Measurements from ENCODE around the gene PNPLA5.
"Not testable (repeated sequence)": the region's sequence is repeated elsewhere in the genome, so short reads cannot be mapped to it uniquely, and the experiment has no call there.

Gene PNPLA5, protein sequence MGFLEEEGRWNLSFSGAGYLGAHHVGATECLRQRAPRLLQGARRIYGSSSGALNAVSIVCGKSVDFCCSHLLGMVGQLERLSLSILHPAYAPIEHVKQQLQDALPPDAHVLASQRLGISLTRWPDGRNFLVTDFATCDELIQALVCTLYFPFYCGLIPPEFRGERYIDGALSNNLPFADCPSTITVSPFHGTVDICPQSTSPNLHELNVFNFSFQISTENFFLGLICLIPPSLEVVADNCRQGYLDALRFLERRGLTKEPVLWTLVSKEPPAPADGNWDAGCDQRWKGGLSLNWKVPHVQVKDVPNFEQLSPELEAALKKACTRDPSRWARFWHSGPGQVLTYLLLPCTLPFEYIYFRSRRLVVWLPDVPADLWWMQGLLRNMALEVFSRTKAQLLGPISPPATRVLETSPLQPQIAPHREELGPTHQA

DNA sequence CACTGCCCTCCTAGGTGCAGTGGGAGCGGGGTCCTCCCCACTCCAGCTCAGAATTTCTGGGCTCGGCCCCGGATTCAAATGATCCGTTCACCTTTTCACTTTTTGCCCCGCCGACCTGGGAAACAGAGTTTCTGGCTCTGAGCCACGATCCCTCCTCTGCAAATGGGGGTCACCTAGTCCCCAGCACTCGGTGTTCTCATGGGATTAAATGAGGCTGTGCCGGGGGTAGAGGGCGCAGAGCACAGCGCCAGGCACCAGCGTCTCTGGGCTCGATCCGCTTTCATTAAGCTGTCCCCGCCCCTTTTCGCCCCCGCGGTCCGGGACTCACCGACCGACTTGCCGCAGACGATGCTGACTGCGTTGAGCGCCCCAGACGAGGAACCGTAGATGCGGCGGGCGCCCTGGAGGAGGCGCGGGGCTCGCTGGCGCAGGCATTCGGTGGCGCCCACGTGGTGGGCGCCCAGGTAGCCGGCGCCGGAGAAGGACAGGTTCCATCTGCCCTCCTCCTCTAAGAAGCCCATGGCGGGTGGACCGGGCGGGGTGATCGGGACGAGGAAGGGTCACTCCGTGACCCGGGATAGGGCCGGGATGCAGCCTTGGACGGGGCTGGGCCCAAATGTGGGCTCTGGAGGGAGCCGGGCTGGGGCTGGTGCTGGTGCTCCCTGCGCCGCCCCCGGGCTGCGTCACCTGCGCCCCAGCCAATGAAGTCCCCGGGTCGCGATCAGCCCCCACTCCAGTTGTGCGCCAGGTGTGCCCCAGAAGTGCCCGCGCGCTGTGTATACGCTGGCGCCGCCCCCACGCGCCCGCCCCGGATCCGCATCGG lies at the start of gene PNPLA5:
PNPLA5 (minus strand) TSS at position 654 of the 823 bp plus-strand sequence; CDS start at position 521, 133 bp downstream.
- no peak for DNase-seq

DNA sequence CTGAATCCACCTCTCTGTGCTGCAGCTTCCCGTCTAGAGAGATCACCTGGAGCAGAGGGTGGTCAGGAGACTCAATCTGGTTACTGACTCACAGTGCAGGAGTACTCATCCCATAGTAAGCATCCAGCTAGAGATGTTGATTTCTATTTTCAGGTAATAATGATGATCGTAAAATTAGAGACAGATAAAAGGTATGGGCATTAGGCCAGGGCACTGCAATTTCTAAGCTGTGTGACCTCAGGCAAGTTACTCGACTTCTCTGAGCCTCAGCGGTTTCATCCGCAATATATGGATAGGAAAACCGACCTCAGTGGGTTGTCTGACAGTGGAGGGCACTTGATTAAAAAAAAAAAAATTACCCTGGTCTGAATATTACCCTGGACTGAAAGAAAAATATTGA lies 49.6 kb upstream of the PNPLA5 start:
- no peak for DNase-seq

DNA sequence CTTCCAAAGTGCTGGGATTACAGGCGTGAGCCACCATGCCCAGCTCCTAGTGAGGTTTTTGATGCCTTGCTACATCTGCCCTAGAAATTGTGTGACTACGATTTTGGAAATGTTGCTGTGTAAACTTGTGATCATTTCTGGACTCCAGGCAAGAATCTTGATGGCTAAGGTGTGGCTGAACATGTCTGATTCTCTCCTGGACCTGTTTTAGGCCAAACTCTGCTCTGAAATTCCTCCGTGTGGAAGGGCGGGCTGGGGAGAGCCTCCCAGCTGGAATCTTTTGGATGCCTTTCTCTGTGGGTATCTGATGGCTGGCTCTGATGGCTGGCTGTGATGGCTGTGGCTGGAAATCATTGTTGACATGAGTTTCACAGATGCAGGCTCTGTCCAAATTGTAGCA lies 40.0 kb upstream of the PNPLA5 start:
- DNase-seq: no peak

DNA sequence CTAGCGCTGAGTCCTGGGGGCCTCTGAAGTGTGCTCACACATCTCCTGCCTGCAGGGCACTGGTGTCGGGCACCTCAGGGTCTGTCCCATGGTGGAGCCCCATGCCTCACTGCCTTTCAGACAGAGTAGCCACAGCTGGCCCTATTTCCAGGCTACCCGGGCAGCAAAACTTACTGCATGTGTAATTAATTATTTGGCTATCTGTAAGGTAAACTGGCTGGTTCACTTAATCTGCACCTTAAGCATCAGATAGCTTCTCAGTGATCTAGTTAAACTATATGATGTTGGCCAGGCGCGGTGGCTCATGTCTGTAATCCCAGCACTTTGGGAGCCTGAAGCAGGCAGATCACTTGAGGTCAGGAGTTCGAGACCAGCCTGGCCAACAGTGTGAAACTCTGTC lies 37.1 kb upstream of the PNPLA5 start:
- no peak for DNase-seq

DNA sequence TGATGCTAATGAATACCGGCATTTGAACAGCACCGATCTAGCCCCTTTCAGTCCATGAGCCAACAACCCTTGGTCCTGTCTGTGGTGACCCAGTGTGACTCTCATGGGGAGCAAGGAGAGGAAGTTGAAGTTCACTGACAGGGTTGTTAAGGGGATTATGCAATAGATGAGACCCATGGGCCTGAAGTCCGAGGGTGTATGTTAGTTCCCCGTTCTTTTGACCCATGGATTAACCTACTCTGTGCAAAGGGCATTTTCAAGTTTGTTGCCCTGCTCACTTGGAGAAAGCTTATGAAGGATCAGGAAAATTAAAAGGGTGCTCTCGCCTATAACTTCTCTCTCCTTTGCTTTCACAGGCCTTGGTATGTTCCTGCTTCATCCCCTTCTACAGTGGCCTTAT lies 36.7 kb upstream of the PNPLA5 start:
- DNase-seq: no peak

DNA sequence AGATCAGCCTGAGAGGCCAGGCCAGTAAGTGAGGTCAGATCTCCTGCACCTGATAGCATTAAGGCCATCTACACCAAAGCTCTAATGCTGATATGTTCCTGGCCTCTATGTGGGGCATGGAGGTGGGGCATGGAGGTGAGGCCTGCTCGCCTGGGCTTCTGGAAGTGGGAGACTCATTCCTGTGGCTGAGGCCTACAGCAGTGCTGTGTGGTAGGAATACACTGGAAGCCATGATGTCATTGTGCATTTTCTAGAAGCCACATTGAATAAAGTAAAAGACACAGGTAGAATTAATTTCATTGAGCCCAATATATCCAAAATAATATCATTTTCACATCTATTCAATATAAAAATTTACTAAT lies 34.5 kb upstream of the PNPLA5 start:
- DNase-seq: no peak

DNA sequence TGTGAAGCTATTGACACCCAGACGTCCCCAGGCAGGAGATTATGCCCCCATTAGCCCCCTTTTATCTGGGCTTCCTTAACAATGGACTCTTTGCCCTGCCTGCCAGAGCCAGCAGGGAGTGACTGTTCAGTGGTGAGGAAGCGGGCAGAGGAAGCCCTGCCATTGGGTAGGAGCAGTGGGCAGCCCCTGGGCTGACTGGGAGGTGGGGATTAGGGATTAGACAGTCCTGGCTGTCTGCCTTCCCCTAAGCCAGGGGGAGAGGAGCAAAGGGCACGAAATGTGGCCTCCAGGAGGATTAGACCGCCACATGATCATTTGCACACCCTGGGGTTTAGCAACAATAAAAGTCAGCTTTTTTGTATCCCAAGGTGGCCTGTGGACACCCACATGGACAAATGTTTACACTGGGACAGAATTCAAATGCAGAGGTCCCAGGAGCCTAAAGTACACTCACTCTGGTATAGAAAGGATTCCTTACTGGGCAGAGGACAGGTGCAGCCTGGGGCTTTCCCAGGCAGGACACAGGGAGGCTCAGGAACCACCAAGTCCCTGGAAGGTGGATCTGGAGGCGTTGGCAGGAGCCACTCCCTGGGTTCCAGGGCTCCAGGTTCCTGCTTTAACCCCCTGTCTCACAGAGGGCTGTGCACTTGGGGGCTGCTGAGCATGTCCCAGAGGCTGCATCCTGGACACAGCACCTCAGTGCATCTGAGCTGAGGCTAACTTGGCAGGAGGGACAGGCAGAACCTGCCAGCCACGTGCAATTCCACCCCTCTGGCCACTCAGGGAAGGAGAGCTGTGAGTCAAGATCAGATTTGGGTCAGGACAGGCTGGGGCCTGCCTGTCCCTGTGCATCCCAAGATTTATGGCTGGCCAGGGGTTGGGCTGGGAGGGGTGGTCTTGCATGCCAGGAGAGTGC lies 33.9 kb upstream of the PNPLA5 start:
- no peak for DNase-seq

DNA sequence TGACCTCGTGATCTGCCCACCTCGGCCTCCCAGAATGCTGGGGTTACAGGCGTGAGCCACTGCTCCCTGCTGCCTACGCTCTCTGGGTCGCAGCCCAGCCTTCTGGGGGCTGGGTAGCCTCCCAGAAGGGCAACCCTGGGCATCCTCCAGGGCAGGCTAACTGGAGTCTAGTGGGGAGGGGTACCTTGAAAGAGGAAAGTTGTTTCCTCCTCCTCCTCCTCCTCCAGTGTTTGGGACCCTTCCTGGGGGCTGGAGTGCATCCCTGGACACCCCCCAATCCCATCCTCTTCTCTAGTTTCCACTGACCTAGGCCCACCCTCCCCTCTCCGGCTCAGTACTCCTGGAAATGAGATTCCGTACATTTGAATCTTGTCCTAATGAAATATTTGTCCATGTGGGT lies 33.1 kb upstream of the PNPLA5 start:
- no peak for DNase-seq

DNA sequence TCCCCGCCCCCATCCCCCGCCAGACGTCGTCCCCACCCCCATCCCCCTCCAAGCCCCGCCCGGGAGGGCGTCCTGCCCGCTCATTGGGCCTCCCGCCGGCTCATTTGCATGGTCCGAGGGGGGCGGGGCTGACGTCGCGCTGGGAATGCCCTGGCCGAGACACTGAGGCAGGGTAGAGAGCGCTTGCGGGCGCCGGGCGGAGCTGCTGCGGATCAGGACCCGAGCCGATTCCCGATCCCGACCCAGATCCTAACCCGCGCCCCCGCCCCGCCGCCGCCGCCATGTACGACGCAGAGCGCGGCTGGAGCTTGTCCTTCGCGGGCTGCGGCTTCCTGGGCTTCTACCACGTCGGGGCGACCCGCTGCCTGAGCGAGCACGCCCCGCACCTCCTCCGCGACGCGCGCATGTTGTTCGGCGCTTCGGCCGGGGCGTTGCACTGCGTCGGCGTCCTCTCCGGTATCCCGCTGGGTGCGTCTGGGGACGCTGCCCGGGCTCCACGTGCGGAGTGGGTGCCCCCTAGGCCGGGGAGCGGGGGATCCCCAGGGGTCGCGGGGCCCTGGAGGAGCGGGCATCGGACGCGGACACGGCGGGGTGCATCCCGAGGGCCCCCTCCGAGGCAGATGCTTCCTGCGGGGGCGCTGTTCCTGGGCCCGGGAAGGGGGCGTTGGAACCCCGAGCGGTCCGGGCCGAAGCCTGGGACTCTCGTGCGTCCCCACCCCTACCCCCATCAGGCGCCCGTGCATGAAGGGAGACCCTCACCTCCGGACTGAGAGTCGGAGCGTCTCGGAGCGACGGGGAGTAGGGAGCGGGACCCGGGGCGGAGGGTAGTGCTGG lies 32.0 kb upstream of the PNPLA5 start, which contains the start of gene PNPLA3:
PNPLA3 (plus strand) TSS at position 175 of the 834 bp plus-strand sequence; CDS start at position 282, 107 bp downstream.
- peak; percentile 80 for DNase-seq

DNA sequence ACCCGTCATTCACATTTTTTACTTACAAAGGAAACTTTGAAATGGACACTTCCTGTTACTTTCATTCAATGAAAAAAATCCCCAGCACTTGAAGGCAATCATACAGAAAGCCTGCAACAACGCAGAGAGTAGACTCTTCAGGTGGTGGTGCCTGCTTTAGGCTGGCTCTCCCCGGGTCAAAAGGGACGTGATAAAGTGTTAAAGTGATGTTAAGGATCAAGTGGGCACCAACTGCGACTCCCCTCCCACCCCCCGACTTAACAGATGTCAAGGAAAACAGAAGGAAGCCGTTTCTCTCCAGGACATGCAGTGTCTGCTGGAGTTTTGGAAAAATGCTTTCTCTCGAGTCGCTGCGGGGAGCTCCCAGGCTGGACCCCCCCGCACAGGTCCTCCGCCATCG lies 31.4 kb upstream of the PNPLA5 start:
- DNase-seq: no peak

DNA sequence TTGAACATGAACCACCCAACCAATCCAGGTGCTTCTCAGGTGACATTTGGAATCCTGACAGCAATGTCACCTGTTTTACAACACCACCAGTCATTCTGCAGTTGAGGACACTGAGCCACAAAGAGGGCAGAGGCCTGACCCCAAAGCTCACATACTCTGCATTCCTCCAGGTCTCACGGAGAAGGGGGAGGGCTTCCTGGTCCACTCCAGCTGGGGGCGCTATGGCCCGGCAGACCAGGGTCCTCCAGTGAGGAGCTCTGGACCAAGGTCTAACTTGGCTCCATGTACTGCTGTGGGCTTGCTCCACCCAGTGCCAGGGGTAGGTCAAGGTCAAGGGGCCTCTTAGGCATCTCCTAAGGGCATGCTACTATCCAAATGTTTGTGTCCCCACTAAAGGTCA lies 30.3 kb upstream of the PNPLA5 start:
- DNase-seq: no peak

DNA sequence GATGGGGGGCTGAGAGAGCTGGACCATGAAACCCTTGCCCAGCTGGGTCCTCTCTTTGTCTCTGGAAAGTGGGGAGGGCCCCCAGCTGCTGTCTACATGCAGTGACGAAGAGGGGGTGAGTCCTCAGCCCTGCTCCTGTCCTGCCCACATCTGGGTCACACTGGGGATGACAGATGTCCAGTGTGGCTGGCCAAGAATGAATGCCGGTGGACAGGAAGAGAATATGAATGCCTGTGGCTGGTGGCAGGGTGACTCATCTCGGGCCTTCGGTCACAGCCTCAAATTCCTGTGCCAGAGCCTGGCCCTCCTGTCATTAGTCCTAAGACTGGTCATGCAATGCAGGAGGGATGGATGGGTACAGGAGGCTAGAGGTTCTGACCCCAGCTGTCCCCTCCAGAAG lies 29.6 kb upstream of the PNPLA5 start:
- no peak for DNase-seq

DNA sequence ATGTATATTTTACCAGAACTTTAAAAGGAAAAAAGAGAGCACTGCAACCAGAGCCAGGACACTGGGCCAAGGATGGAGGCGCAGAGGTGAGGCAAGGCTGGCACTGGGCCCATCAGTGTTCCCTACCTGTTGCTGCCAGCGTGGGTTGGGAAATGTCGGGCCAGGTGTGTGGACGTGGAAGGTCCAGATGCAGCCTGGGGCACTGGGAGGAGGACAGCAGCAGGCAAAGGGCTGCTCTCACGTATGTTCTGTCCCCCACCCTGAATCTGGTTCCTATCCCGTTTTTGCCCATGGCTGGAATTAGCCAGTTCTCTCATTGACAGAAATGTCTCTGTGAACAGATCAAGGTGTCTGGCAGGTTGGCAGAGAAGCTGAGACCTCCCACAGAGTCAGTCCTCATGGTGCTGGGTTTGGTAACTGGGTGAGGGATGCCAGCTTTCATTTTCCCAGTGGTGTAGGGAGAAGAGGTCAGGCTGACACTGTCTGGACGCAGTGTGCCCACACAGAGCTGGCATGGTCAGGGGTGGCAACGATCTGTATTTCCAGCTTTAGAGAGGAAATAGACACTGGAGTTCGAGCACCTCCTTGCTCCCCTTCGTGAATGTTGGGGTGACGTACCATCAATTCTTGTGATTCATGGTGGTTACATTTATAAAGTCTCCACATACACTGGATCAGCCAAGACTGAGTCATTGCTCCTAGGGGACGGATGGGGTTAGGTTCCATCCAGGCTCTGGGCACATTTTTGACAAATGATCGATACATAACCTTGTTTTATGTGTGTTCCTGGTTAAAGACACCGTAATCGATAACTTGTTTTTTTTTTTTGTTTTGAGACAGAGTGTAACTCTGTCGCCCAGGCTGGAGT lies 27.5 kb upstream of the PNPLA5 start:
- DNase-seq: no peak

DNA sequence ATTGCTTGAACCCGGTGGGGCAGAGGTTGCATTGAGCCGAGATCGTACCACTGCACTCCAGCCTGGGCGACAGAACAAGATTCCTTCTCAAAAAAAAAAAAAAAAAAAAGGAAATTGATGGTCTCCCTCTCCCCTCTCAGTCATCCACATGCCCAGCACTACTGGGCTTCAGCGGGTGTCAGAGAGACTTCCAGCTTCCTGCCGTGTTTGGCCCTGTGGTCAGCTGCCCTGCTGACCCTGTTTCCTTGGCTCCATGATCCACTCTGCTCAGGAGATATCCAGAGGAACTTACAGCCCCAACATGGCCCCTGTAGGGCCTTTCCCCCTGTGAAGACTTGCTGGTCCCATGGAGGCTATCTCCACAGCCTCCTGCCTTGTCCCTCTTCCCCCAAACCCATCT lies 25.7 kb upstream of the PNPLA5 start:
- DNase-seq: no peak

DNA sequence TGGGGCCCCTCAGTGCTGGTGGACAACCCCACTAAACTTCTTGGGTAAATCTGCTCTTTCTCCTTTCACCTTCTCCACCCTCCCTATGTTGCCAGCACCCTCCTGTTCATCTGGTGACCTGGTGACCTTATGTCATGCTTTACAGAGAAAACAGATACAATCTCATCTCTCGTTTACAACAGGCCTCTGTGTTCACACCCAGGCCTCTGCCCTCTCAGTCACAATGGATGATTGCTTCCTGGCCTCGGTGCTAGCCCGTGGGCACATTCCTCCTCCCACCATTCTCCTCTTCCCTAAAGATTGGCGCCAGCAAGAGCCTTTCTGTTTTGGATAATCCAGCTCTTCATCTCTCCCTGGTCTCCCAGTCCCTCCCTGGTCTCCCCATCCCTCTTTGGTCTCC lies 19.5 kb upstream of the PNPLA5 start:
- no peak for DNase-seq

DNA sequence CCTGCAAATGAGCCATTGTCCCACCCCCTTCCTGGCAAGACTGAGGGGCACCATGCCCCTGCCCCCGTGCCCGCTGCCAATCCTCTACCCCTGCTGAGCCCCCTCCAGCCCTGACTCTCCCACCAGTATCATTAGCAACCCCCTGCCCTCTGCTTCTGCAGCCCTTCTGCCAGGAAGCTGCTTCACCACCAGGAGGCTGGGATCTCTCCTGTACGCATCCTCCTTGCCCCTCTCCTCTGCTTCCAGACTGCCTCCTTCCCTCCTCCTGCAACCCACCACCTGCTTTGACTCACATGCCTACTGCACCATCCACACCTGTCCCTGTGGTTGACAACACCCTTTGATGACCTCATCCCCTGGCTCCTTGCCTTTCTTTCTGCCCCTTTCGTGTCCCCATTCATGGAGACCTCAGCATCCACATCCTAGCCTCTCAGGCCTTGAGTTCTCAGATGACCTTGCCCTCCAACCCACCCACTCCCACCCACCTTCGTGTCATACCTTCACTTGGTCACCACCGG lies 18.4 kb upstream of the PNPLA5 start:
- no peak for DNase-seq

DNA sequence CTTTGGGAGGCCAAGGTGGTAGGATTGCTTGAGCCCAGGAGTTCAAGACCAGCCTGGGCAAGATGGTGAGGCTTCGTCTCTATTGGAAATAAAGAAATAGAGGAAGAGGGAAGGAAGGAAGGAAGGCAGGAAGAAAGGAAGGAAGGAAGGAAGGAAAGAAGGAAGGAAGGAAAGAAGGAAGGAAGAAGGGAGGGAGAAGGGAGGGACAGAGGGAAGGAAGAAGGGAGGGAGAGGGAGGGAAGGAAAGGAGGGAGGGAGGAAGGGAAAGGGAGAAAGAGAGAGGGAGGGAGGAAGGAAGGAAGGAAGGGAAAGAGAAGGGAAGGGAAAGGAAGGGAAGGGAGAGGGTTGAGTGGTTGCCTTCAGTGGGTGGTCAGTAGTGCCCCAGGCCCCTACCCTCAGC lies 17.9 kb upstream of the PNPLA5 start:
- DNase-seq: no peak

DNA sequence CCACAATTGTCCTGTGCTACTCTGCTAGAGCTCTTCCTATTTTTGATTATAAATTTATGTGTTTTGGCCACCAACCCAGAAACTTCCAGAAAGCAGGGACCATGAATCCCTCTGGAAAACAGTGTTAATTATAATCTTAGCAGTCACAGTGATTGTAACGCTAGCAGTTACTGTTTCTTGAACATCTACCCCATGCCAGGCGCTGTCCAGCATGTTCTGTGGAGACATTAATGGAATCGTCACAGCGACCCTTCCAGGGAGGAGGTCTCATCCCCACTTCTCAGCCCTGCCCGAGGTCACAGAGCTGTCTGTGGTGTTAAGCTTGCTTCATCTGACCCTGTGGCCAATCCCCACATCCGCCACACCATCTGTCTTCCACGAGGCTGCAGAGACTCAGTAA lies 13.9 kb upstream of the PNPLA5 start:
- no peak for DNase-seq

DNA sequence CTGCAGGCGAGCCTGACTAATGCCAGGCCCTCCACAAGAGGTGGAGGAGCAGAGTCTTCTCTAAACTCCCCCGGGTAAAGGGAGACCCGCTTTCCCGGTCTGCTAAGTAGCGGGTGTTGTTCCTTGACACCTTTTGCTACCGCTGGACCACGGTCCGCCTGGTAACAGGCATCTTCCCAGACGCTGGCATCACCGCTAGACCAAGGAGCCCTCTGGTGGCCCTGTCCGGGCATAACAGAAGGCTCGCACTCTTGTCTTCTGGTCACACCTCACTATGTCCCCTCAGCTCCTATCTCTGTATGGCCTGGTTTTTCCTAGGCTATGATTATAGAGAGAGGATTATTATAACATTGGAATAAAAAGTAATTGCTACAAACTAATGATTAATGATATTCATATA lies 12.6 kb upstream of the PNPLA5 start:
- DNase-seq: not testable (repeated sequence)

DNA sequence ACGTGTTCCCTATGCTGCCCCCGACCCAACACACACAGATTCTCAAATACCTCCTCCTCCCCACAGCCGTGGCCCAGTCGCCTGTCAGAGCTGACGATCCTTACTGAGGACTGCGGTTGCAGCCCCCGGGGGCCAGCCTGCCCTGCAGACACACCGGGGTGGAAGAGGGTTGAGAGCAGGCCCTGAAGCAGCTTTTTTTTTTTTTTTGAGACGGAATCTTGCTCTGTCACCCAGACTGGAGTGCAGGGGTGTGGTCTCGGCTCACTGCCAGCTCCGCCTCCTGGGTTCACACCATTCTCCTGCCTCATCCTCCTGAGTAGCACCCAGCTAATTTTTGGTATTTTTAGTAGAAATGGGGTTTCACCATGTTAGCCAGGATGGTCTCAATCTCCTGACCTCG lies 11.2 kb upstream of the PNPLA5 start:
- not testable (repeated sequence) for DNase-seq
